ENCODE results near the gene TBC1D10A.

Gene TBC1D10A

GRCh38 chr22:30261134-30261533 lies 65.6 kb downstream of the TBC1D10A start:
- no peak for TF ChIP-seq SPI1 (IDR thresholded peaks at IDR 0.05; ENCODE audit: borderline replicate concordance, low read depth)
- TF ChIP-seq POLR2AphosphoS5 (IDR thresholded peaks at IDR 0.05; ENCODE audit: low read depth) = no peak
- TF ChIP-seq GABPA (IDR thresholded peaks at IDR 0.05; ENCODE audit: low read depth) = no peak
- TF ChIP-seq CTCF (IDR thresholded peaks at IDR 0.05; ENCODE audit: insufficient read depth, low read length) = no peak
- TF ChIP-seq, protein P1, sequence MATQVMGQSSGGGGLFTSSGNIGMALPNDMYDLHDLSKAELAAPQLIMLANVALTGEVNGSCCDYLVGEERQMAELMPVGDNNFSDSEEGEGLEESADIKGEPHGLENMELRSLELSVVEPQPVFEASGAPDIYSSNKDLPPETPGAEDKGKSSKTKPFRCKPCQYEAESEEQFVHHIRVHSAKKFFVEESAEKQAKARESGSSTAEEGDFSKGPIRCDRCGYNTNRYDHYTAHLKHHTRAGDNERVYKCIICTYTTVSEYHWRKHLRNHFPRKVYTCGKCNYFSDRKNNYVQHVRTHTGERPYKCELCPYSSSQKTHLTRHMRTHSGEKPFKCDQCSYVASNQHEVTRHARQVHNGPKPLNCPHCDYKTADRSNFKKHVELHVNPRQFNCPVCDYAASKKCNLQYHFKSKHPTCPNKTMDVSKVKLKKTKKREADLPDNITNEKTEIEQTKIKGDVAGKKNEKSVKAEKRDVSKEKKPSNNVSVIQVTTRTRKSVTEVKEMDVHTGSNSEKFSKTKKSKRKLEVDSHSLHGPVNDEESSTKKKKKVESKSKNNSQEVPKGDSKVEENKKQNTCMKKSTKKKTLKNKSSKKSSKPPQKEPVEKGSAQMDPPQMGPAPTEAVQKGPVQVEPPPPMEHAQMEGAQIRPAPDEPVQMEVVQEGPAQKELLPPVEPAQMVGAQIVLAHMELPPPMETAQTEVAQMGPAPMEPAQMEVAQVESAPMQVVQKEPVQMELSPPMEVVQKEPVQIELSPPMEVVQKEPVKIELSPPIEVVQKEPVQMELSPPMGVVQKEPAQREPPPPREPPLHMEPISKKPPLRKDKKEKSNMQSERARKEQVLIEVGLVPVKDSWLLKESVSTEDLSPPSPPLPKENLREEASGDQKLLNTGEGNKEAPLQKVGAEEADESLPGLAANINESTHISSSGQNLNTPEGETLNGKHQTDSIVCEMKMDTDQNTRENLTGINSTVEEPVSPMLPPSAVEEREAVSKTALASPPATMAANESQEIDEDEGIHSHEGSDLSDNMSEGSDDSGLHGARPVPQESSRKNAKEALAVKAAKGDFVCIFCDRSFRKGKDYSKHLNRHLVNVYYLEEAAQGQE (IDR thresholded peaks at IDR 0.05; ENCODE audit: insufficient replicate concordance, low read depth) = no peak
- DNase-seq (ENCODE audit: low read depth in 1 of 2, low spot score in 1 of 2) = peak; percentile 47 to 50
- Histone ChIP-seq H3K27ac (replicated peaks) (no peak overlapping the region), H3K4me3 (replicated peaks; ENCODE audit: insufficient read depth, low read length) (no peak overlapping the region), H3K27me3 (ENCODE audit: insufficient read depth, poor library complexity, severe bottlenecking) (no peaks in the 10 kb centered on the region)

DNA sequence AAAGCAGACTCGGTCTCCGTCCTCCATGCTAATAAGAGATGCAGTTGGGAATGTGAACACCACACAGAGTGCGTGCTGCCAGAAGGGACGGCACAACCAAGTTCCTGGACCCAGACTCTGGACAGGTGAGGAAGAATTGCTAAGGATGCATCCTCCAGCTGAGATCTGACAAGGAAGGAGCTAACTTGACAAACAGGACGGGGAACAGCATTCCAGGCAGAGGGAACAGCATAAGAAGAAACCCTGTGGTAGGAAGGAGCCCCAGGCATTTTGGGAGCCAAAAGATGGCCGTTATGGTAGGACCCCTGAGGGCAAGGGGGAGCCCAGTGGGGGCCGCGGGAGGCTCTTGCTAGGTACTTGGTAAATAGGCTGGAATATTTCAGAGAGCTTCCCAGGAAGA lies 66.1 kb downstream of the TBC1D10A start:
- TF ChIP-seq CTCF (IDR thresholded peaks at IDR 0.05; ENCODE audit: insufficient read depth, low read length) = no peak
- no peak for TF ChIP-seq POLR2AphosphoS5 (IDR thresholded peaks at IDR 0.05; ENCODE audit: low read depth)
- TF ChIP-seq GABPA (IDR thresholded peaks at IDR 0.05; ENCODE audit: low read depth) = no peak
- no peak for TF ChIP-seq SPI1 (IDR thresholded peaks at IDR 0.05; ENCODE audit: borderline replicate concordance, low read depth)
- TF ChIP-seq, protein P1 (IDR thresholded peaks at IDR 0.05; ENCODE audit: insufficient replicate concordance, low read depth) = no peak
- DNase-seq (ENCODE audit: low read depth in 1 of 2, low spot score in 1 of 2) = no peak
- Histone ChIP-seq H3K27ac (replicated peaks) (no peak overlapping the region), H3K4me3 (replicated peaks; ENCODE audit: insufficient read depth, low read length) (no peak overlapping the region), H3K27me3 (ENCODE audit: insufficient read depth, poor library complexity, severe bottlenecking) (no peaks in the 10 kb centered on the region)

DNA sequence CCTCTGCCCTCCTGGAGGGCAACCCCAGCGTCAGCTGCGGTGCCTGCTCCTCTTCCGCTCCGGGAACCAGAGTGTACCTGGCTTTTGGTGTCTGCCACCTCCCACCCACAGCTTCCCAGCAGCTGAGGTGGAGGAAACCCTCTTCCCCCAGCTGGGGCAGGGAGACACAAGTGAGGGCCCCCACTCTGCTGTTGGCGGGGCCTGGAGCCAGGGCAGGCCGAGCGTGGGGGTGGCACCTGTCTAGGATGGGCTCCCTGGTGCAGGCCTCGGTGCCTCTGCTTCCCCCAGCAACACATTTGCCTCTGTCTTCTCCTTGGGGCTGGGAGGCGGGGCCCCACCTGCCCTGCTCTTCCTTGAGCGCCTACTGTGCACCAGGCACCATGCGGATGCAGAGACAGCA lies 66.5 kb downstream of the TBC1D10A start:
- H3K4me3 ChIP-seq (replicated peaks; ENCODE audit: insufficient read depth, low read length) = no peak overlapping the region
- H3K27ac ChIP-seq (replicated peaks) = no peak overlapping the region
- no peak for TF ChIP-seq GABPA (IDR thresholded peaks at IDR 0.05; ENCODE audit: low read depth)
- TF ChIP-seq SPI1 (IDR thresholded peaks at IDR 0.05; ENCODE audit: borderline replicate concordance, low read depth) = no peak
- TF ChIP-seq CTCF (IDR thresholded peaks at IDR 0.05; ENCODE audit: insufficient read depth, low read length) = no peak
- TF ChIP-seq, protein P1 (IDR thresholded peaks at IDR 0.05; ENCODE audit: insufficient replicate concordance, low read depth) = no peak
- no peak for TF ChIP-seq POLR2AphosphoS5 (IDR thresholded peaks at IDR 0.05; ENCODE audit: low read depth)
- no peak for DNase-seq (ENCODE audit: low read depth in 1 of 2, low spot score in 1 of 2)
- H3K27me3 ChIP-seq (ENCODE audit: insufficient read depth, poor library complexity, severe bottlenecking) = no peaks in the 10 kb centered on the region
